Tibial nerve (tissue), 4 donors: ENCODE results near the gene OPHN1.

Experiments used
- CTCF ChIP-seq, 5 experiments: fragments of 200-600 bp in 3 of 5; fragments of 450-650 bp in 2 of 5; sonication (generic) in 3 of 5; IDR thresholded peaks; one replicate each; pipeline ENCODE4 v1.5.1; 2016 to 2019; ENCODE audit warnings: antibody characterized with exemption in 5 of 5, mild to moderate bottlenecking in 3 of 5, moderate library complexity in 2 of 5
- EP300 ChIP-seq, 2 donors: sonication (generic); formaldehyde crosslinking; IDR thresholded peaks; one replicate each; pipeline ENCODE4 v1.6.1; 2017; ENCODE audit warnings: antibody characterized with exemption in 2 of 2, mild to moderate bottlenecking in 1 of 2
- POLR2A ChIP-seq, 2 donors: fragments of 450-650 bp; IDR thresholded peaks; one replicate each; pipeline ENCODE4 v1.6.1; 2017; ENCODE audit warnings: antibody characterized with exemption in 2 of 2, mild to moderate bottlenecking in 2 of 2, moderate library complexity in 2 of 2

- TF ChIP-seq CTCF (IDR thresholded peaks at IDR 0.05), result no peak
- TF ChIP-seq POLR2A (IDR thresholded peaks at IDR 0.05), result no peak
- TF ChIP-seq EP300 (IDR thresholded peaks at IDR 0.05), result no peak
These were observed 57.5 kb downstream of the OPHN1 start for GRCh38 chrX:68375803-68376202.
